Gastrocnemius medialis (tissue), 4 donors: ENCODE data around the gene IGLL5.

Source experiments
- CTCF ChIP-seq, 5 experiments: fragments of 450-650 bp in 3 of 5; fragments of 200-600 bp in 2 of 5; sonication (generic) in 2 of 5; IDR thresholded peaks in 4 of 5; conservative IDR thresholded peaks in 1 of 5; 1 replicate in 4 of 5; 2 replicates in 1 of 5; pipeline ENCODE4 v1.5.1; 2016 to 2019; ENCODE audit warnings: antibody characterized with exemption in 5 of 5, mild to moderate bottlenecking in 3 of 5, moderate library complexity in 3 of 5
- POLR2A ChIP-seq, 2 donors: fragments of 450-650 bp; IDR thresholded peaks; one replicate each; pipeline ENCODE4 v1.6.1; 2017; ENCODE audit warnings: antibody characterized with exemption in 2 of 2, mild to moderate bottlenecking in 2 of 2, moderate library complexity in 2 of 2

GRCh38 chr22:22911327-22912134 is 23.9 kb downstream of the IGLL5 start:
- TF ChIP-seq CTCF (IDR thresholded peaks at IDR 0.05 in 4 of 5, conservative IDR thresholded peaks at IDR 0.05 in 1 of 5) (no peak), POLR2A (IDR thresholded peaks at IDR 0.05) (no peak)
